HG03565 (cell line): ENCODE data around the gene MPV17L2.
"Not testable (repeated sequence)": the region's sequence is repeated elsewhere in the genome, so short reads cannot be mapped to it uniquely, and the experiment has no call there.

Source experiments
- ATAC-seq: cut with Tn5 transposase; IDR thresholded peaks from one replicate; pipeline ENCODE4 v1.9.1; 2021; ENCODE audit warnings: mild to moderate bottlenecking, moderate library complexity; ENCODE audit not compliant: unreplicated experiment

MPV17L2 gene

GRCh38 chr19:18190278-18190677 lies 2.7 kb upstream of the MPV17L2 start:
- ATAC-seq = no peak

- ATAC-seq = no peak
These were observed 1.4 kb upstream of the MPV17L2 start for GRCh38 chr19:18191640-18192062.

GRCh38 chr19:18193388-18194180 lies 566 bp downstream of the MPV17L2 start:
- ATAC-seq = no peak

GRCh38 chr19:18194181-18194530 lies 1.1 kb downstream of the MPV17L2 start:
- no peak for ATAC-seq

- ATAC-seq = no peak
These were observed 1.7 kb downstream of the MPV17L2 start for GRCh38 chr19:18194554-18195238.

GRCh38 chr19:18196511-18196845 lies 3.5 kb downstream of the MPV17L2 start:
- ATAC-seq = no peak

- ATAC-seq = no peak
These were observed 4.3 kb downstream of the MPV17L2 start for GRCh38 chr19:18197306-18197705.

GRCh38 chr19:18197941-18198340 lies 4.9 kb downstream of the MPV17L2 start:
- ATAC-seq = no peak

- no peak for ATAC-seq
These were observed 5.4 kb downstream of the MPV17L2 start for GRCh38 chr19:18198374-18198773.

GRCh38 chr19:18202397-18202777 lies 9.4 kb downstream of the MPV17L2 start:
- no peak for ATAC-seq

GRCh38 chr19:18202778-18203407 lies 9.9 kb downstream of the MPV17L2 start:
- no peak for ATAC-seq

GRCh38 chr19:18203408-18203862 lies 10.4 kb downstream of the MPV17L2 start:
- ATAC-seq = no peak

- ATAC-seq = peak; percentile 89
These were observed 10.9 kb downstream of the MPV17L2 start, which contains the start of gene RAB3A for GRCh38 chr19:18203863-18204393. Gene RAB3A, minus strand, starts transcription at chr19:18204042. Its CDS starts 1,302 bp downstream, at chr19:18202740.

GRCh38 chr19:18204394-18205199 lies 11.6 kb downstream of the MPV17L2 start:
- ATAC-seq = no peak

GRCh38 chr19:18205200-18205892 lies 12.3 kb downstream of the MPV17L2 start:
- ATAC-seq = no peak

GRCh38 chr19:18206018-18206417 lies 13.0 kb downstream of the MPV17L2 start:
- no peak for ATAC-seq

GRCh38 chr19:18208098-18208951 lies 15.3 kb downstream of the MPV17L2 start:
- no peak for ATAC-seq

- not testable (repeated sequence) for ATAC-seq
These were observed 16.9 kb downstream of the MPV17L2 start for GRCh38 chr19:18209912-18210311.

- ATAC-seq = no peak
These were observed 18.7 kb downstream of the MPV17L2 start for GRCh38 chr19:18211683-18212082.
